Effector CD4-positive, alpha-beta T cell (primary cell): ENCODE measurements around the gene MRI1.
A peak's percentile ranks its signal among the peaks of the same experiment; 100 is the strongest.

Experiments used
- DNase-seq: peaks from one replicate; pipeline ENCODE4 v3.0.0-alpha.2; 2020

The MRI1 gene

GRCh38 chr19:13794757-13795589 lies 30.7 kb downstream of the MRI1 start, which contains the start of gene ZSWIM4:
TSS of gene ZSWIM4 (plus strand) at chr19:13795443. CDS start at chr19:13795649, 206 bp downstream.
- peak; percentile 76 for DNase-seq

- DNase-seq, result no peak
Observed at GRCh38 chr19:13795595-13796300, 31.4 kb downstream of the MRI1 start.

DNA sequence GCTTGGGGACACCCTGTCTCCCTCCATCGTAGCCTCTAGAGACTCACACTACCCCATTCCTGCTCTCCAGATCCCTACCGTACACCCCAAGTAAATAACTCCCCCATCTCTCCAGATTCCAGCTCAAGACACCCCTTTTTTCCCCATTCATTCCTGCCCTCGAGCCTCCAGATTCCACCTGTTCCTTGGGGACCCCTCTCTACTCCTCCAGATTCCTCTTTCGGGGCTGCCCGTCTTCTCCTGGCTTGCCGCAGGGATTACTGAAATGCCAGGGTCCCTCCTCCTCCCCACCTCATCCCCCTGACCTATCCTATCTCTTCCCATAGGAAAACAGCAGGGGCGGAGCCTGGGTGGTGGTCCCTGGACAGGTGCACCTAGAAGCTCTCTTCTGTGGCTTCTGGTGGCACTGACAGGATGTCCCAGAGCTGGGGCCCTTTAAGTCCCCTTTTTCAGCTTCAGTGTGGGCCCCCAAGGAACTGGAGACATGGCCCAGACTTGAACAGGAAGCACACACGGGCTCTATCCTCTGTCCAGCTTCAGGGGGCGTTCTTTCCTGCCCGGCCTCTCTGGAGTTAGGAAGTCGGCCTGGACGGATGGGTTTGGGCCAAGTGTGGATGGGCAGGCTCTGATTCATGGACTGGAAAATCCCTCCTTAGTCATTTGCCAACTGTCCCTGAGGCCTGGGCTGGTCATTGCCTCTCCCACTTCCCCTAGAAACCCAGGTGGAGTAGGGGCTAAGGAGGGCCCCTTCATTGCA lies 32.2 kb downstream of the MRI1 start:
- no peak for DNase-seq

- no peak for DNase-seq
Observed at GRCh38 chr19:13797058-13797440, 32.7 kb downstream of the MRI1 start.

- DNase-seq, result no peak
Observed at GRCh38 chr19:13797870-13798269, 33.5 kb downstream of the MRI1 start.

GRCh38 chr19:13799669-13800068 lies 35.3 kb downstream of the MRI1 start:
- DNase-seq, result no peak

GRCh38 chr19:13803038-13803437 lies 38.7 kb downstream of the MRI1 start:
- no peak for DNase-seq

- DNase-seq, result no peak
Observed at GRCh38 chr19:13804830-13805683, 40.7 kb downstream of the MRI1 start.

DNA sequence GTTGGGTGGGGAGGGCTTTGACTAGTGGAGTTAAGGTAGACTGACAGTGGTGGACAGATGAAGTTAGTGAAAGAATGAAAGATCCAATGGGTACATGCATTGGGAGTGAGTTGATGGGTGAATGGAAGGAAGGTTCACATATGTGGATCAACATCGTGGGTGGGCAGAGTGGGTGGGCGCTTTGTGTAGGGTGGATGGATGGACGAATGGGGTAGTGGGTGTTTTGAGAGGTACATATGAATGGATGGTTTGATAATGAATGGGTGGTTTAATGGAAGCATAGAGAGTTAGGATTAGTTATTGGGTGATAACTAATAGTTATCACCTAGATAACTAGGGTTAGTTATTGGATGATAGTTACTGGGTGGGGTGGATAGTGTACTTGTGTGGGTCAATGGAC lies 42.4 kb downstream of the MRI1 start:
- DNase-seq, result no peak

- DNase-seq, result no peak
Observed at GRCh38 chr19:13807421-13808021, 43.2 kb downstream of the MRI1 start.

GRCh38 chr19:13808856-13809255 lies 44.5 kb downstream of the MRI1 start:
- DNase-seq, result no peak

- DNase-seq, result no peak
Observed at GRCh38 chr19:13812544-13812943, 48.2 kb downstream of the MRI1 start.

DNA sequence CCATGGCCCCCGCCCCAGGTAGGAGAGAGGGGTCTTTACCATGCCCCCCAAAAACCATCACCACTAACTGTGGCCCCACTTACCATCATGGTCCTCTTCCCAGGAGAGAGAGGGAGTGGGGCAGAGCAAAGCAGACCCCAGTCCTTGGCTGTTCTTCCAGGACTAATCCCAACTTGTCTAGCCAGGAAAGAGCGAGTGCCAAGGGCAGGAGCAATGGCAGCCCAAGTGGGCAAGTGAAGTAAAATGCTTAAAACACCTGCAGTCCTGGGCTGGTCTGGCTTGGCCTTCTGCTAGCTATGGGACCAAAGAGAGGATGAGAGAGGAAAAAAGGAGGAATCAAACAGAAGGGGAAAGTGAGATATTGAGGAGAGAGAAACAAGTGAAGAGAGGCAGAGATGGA lies 48.8 kb downstream of the MRI1 start:
- no peak for DNase-seq

- DNase-seq, result no peak
Observed at GRCh38 chr19:13814550-13814949, 50.2 kb downstream of the MRI1 start.

- DNase-seq, result no peak
Observed at GRCh38 chr19:13817018-13817614, 52.8 kb downstream of the MRI1 start.

- no peak for DNase-seq
Observed at GRCh38 chr19:13817615-13818371, 53.5 kb downstream of the MRI1 start.

DNA sequence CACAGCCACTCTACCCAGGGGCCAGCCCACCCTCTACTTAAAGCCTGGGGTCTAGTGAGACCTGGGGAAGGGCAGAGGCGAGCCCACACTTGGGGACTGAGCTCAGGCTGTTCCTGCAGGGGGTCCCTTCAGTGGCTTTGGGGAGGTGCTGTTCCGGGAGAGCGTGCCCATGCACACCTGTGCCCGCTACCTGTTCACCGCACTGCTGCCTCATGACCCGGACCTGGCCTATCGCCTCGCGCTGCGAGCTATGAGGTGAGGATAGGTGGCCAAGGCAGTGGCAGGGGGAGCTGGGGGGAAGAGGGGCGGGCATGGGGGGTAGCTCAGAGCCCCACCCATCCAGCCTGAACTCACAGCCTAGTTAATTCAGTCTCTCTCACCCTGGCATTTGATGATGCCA lies 54.9 kb downstream of the MRI1 start:
- DNase-seq, result no peak

GRCh38 chr19:13821292-13821691 lies 57.0 kb downstream of the MRI1 start:
- no peak for DNase-seq

GRCh38 chr19:13823256-13823655 lies 58.9 kb downstream of the MRI1 start:
- no peak for DNase-seq
